Breast epithelium (tissue), 4 donors: ENCODE data around the gene CEP164. TPM values are rescaled to one million over a fixed set of nuclear protein-coding genes. Genes with fewer than 3 reads are reported as not detected.

Experiments
- DNase-seq, 2 donors: peaks; one replicate each; pipeline ENCODE4 v3.0.0-alpha.2; 2019; ENCODE audit warnings: low spot score in 2 of 2
- H3K27ac ChIP-seq, 2 donors: fragments of 200-600 bp; sonication (generic) in 1 of 2; one replicate each; pipeline ENCODE4 v1.5.1; 2016 to 2019; ENCODE audit warnings: mild to moderate bottlenecking in 1 of 2
- H3K27me3 ChIP-seq, 2 donors: fragments of 200-600 bp; sonication (generic) in 1 of 2; one replicate each; pipeline versions ENCODE4 v1.5.1 to v1.6.0; 2017 to 2019; ENCODE audit warnings: control low read depth in 1 of 2, mild to moderate bottlenecking in 1 of 2
- H3K36me3 ChIP-seq: fragments of 200-600 bp; one replicate; pipeline ENCODE4 v1.5.1; 2019
- H3K4me1 ChIP-seq, 2 donors: fragments of 200-600 bp; sonication (generic); one replicate each; pipeline ENCODE4 v1.5.1; 2016 to 2019; ENCODE audit warnings: control low read depth in 1 of 2
- H3K4me3 ChIP-seq, 3 donors: fragments of 200-600 bp; sonication (generic); 1 replicate in 2 of 3; 2 replicates in 1 of 3; pipeline ENCODE4 v1.5.1; 2016 to 2019; ENCODE audit warnings: mild to moderate bottlenecking in 3 of 3, moderate library complexity in 2 of 3
- H3K9me3 ChIP-seq, 2 donors: fragments of 200-600 bp; sonication (generic) in 1 of 2; one replicate each; pipeline ENCODE4 v1.5.1; 2016 to 2019; ENCODE audit warnings: control low read depth in 1 of 2
- POLR2A ChIP-seq: fragments of 450-650 bp; IDR thresholded peaks from one replicate; pipeline ENCODE4 v1.6.1; 2016; ENCODE audit warnings: antibody characterized with exemption, mild to moderate bottlenecking, moderate library complexity
- POLR2AphosphoS5 ChIP-seq, 3 donors: sonication (generic); formaldehyde crosslinking; IDR thresholded peaks; one replicate each; pipeline ENCODE4 v1.6.1; 2017; ENCODE audit warnings: antibody characterized with exemption in 3 of 3
- intact Hi-C: fragments of 100-400 bp; cut with DNase I; formaldehyde crosslinking; loops from one replicate; pipeline ENCODE4 v1.15.1; 2023; ENCODE audit warnings: low total_unique reads
- total RNA-seq, 3 donors: library from RNA; depleted of rRNA; stranded (reverse); fragments of >200 nt; gene quantifications; one replicate each; pipeline ENCODE4 v1.1.0, GENCODE V29; 2016
- TF ChIP-seq, protein P1 (sequence below), 3 donors: fragments of 450-650 bp; IDR thresholded peaks; one replicate each; pipeline ENCODE4 v1.5.1; 2016 to 2017; ENCODE audit warnings: antibody characterized with exemption in 3 of 3, mild to moderate bottlenecking in 3 of 3, moderate library complexity in 3 of 3

The CEP164 gene
- total RNA-seq, 3 donors from 2014 or later, result 14.9 to 32.6 (median 20.3) TPM

DNA sequence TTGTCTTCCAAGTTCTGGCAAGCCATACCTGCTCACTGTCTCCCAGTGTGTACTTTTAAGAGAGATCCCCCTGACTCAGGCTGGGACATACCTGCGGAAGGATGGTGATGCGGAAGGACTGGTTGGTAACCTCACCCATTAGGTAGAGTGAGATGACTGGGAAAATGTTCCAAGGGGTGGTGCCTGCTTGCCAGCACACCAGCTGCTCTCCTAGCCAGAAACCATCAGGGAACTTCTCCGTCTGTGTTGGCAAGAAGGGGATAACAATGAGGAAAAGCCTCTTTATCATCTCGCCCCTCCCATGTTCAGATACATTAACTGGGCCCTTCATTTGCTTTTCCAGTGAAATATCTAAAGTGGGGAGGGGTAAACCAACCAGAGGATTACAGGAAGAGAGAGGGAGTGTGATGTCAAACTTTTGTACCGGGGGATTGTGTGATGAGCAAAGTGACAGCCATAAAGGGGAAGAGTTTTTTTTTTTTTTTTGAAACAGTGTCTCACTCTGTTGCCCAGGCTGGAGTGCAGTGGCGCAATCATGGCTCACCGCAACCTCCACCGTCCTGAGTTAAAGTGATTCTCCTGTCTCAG is 36.8 kb upstream of the CEP164 start, which contains the start of gene BACE1-AS:
TSS of gene BACE1-AS (plus strand) at position 538 of the 588 bp plus-strand sequence.
- intact Hi-C loops, result no loop called here
- peaks cover 11% of the 10 kb centered on the region for H3K36me3 ChIP-seq

DNA sequence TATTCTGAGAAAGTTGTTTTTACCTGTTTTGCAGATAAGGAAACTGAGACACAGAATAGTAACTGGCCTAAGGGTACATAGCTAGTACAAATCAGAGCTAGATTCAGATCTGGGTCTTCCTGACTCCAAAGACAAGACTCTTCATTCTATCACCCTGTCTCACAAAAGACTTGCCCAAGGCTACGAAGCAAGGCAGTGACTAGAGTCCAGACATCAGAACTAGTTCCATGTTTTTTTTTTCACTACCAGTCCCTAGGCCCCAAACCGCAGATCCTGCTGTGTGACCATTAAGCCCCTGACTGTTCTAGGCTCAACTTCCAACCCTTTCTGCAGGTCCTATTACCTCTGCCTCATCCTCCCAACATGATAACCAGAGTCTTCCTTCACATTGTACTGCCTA is 35.0 kb upstream of the CEP164 start:
- H3K36me3 ChIP-seq, result peaks cover 7% of the 10 kb centered on the region
- intact Hi-C loops, result loop anchor here (1.0 kb wide), 1 partner anchor 18 kb away; no protein-coding TSS in a partner anchor

More for the DNA sequence above, 36.8 kb upstream of the CEP164 start, which contains the start of gene BACE1-AS:
- Histone ChIP-seq H3K27me3 (no peaks in the 10 kb centered on the region), H3K9me3 (no peaks in the 10 kb centered on the region), H3K27ac (no peak within 1 kb of the TSS), H3K4me3 (no peak within 1 kb of the TSS), H3K4me1 (no peaks in the 10 kb centered on the region)
- DNase-seq, result no peak
- TF ChIP-seq POLR2AphosphoS5 (IDR thresholded peaks at IDR 0.05), result no peak

DNA sequence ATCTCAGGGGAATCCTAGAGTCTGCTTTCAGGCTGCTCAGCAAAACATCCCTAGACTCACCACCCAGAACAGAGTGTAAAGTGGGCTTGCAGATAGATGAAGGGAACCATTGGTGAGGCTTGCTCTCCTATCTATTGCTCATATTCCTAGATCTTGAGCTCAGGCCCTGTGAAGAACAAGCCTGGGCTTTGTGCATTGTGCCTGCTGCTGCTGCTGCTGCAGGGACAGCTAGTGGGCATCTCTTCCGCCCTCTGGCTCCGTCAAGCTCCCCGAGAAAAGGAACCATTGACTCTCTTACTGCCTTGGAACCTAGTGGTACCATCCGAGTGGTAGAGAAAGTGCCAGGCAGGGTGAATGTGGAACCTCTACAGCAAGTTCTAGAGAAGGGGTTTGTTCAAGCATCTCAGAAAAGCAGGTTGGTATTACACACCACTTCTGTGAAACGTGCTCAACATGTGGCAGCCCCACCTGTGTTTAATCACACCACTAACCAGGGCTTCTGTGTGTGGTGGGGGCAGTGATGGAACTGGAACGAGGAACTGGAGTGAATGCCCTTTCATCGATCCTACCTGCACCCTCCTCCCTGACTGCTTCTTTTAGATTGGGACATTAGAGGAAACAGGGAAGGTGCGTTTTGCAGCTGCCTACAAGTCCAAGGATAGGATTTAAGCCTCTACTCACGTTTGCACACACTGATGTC is 32.1 kb upstream of the CEP164 start:
- Histone ChIP-seq H3K36me3 (no peaks in the 10 kb centered on the region), H3K27me3 (no peaks in the 10 kb centered on the region), H3K27ac (no peak overlapping the region), H3K4me3 (no peak overlapping the region), H3K4me1 (peaks cover 0 to 6% of the 10 kb centered on the region in 2 donors), H3K9me3 (no peaks in the 10 kb centered on the region)
- TF ChIP-seq POLR2A, result no peak
- TF ChIP-seq, protein P1, sequence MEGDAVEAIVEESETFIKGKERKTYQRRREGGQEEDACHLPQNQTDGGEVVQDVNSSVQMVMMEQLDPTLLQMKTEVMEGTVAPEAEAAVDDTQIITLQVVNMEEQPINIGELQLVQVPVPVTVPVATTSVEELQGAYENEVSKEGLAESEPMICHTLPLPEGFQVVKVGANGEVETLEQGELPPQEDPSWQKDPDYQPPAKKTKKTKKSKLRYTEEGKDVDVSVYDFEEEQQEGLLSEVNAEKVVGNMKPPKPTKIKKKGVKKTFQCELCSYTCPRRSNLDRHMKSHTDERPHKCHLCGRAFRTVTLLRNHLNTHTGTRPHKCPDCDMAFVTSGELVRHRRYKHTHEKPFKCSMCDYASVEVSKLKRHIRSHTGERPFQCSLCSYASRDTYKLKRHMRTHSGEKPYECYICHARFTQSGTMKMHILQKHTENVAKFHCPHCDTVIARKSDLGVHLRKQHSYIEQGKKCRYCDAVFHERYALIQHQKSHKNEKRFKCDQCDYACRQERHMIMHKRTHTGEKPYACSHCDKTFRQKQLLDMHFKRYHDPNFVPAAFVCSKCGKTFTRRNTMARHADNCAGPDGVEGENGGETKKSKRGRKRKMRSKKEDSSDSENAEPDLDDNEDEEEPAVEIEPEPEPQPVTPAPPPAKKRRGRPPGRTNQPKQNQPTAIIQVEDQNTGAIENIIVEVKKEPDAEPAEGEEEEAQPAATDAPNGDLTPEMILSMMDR (IDR thresholded peaks at IDR 0.05), result no peak
- TF ChIP-seq POLR2AphosphoS5 (IDR thresholded peaks at IDR 0.05), result no peak
- intact Hi-C loops, result no loop called here
- no peak for DNase-seq

More for the DNA sequence above, 35.0 kb upstream of the CEP164 start:
- H3K27me3 ChIP-seq, result no peaks in the 10 kb centered on the region
- no peak overlapping the region for H3K27ac ChIP-seq
- no peaks in the 10 kb centered on the region for H3K9me3 ChIP-seq
- no peak for DNase-seq
- H3K4me3 ChIP-seq, result no peak overlapping the region
- H3K4me1 ChIP-seq, result no peaks in the 10 kb centered on the region
- TF ChIP-seq, protein P1 (IDR thresholded peaks at IDR 0.05), result no peak
- TF ChIP-seq POLR2AphosphoS5 (IDR thresholded peaks at IDR 0.05) (no peak), POLR2A (no peak)

- DNase-seq, result no peak
- intact Hi-C loops, result no loop called here
- TF ChIP-seq, protein P1 (IDR thresholded peaks at IDR 0.05), result no peak
- no peak for TF ChIP-seq POLR2A
- no peak for TF ChIP-seq POLR2AphosphoS5 (IDR thresholded peaks at IDR 0.05)
These were observed 30.8 kb upstream of the CEP164 start for GRCh38 chr11:117296881-117297280.

GRCh38 chr11:117298195-117298594 is 29.5 kb upstream of the CEP164 start:
- Histone ChIP-seq H3K36me3 (no peaks in the 10 kb centered on the region), H3K4me3 (no peak overlapping the region), H3K4me1 (peaks cover 0 to 8% of the 10 kb centered on the region in 2 donors), H3K27ac (no peak overlapping the region), H3K27me3 (no peaks in the 10 kb centered on the region), H3K9me3 (no peaks in the 10 kb centered on the region)
- TF ChIP-seq POLR2A (no peak), POLR2AphosphoS5 (IDR thresholded peaks at IDR 0.05) (no peak)
- TF ChIP-seq, protein P1 (IDR thresholded peaks at IDR 0.05), result no peak
- DNase-seq, result no peak
- intact Hi-C loops, result no loop called here

More at GRCh38 chr11:117296881-117297280, 30.8 kb upstream of the CEP164 start:
- no peaks in the 10 kb centered on the region for H3K27me3 ChIP-seq
- peaks cover 0 to 8% of the 10 kb centered on the region in 2 donors for H3K4me1 ChIP-seq
- H3K36me3 ChIP-seq, result no peaks in the 10 kb centered on the region
- no peaks in the 10 kb centered on the region for H3K9me3 ChIP-seq
- no peak overlapping the region for H3K4me3 ChIP-seq
- no peak overlapping the region for H3K27ac ChIP-seq
